ENCODE measurements around the gene LTB4R2. TPM values are rescaled to one million over a fixed set of nuclear protein-coding genes. Genes with fewer than 3 reads are reported as not detected.
A peak's percentile ranks its signal among the peaks of the same experiment; 100 is the strongest.

The LTB4R2 gene
- total RNA-seq, 4 donors from 2014 or later: 6.8 to 18.5 (median 10.9) TPM

GRCh38 chr14:24310646-24311604, 985 bp downstream of the LTB4R2 start, which contains the start of gene LTB4R:
Gene LTB4R, plus strand, starts transcription at chr14:24311502. Its CDS starts 4,150 bp downstream, at chr14:24315652.
- Histone ChIP-seq H3K4me3 (replicated peaks in 1 of 3) (peak within 1 kb of the TSS in 1 of 3 donors; percentile 35), H3K4me1 (peaks cover 19 to 63% of the 10 kb centered on the region in 2 donors), H3K9me3 (no peaks in the 10 kb centered on the region), H3K27me3 (no peaks in the 10 kb centered on the region), H3K27ac (peak within 1 kb of the TSS; percentile 82 to 89 (median 84)), H3K36me3 (peaks cover 5% of the 10 kb centered on the region in 2 donors)
- 14 to 23% methylated on average over 5 to 17 of the region's 99 CpGs for WGBS, 2 donors
- intact Hi-C loops (cut with DNase I): no loop called here
- peak; percentile 83 to 84 for DNase-seq
- TF ChIP-seq POLR2A (IDR thresholded peaks at IDR 0.05): peak in 1 of 2 donors; percentile 49
- TF ChIP-seq CTCF (IDR thresholded peaks at IDR 0.05): peak in 5 of 6 experiments; percentile 14 to 62 (median 44)

GRCh38 chr14:24311837-24312615, 2.1 kb downstream of the LTB4R2 start:
- Histone ChIP-seq H3K27me3 (no peaks in the 10 kb centered on the region), H3K4me1 (peaks cover 19 to 73% of the 10 kb centered on the region in 2 donors), H3K36me3 (no peaks in the 10 kb centered on the region), H3K27ac (peak overlapping the region; percentile 82 to 89 (median 84)), H3K9me3 (no peaks in the 10 kb centered on the region), H3K4me3 (replicated peaks in 1 of 3) (peak overlapping the region in 1 of 3 donors; percentile 35)
- no peak for TF ChIP-seq POLR2A (IDR thresholded peaks at IDR 0.05)
- WGBS, 2 donors: 100% methylated on average over 1 of the region's 1 CpG
- peak; percentile 46 to 52 for DNase-seq
- intact Hi-C loops (cut with DNase I): no loop called here

- Histone ChIP-seq H3K36me3 (no peaks in the 10 kb centered on the region), H3K4me3 (replicated peaks in 1 of 3) (no peak overlapping the region), H3K4me1 (peaks cover 19 to 74% of the 10 kb centered on the region in 2 donors), H3K27ac (peak overlapping the region; percentile 48 to 89 (median 82)), H3K27me3 (no peaks in the 10 kb centered on the region), H3K9me3 (no peaks in the 10 kb centered on the region)
- intact Hi-C loops (cut with DNase I): no loop called here
- TF ChIP-seq POLR2A (IDR thresholded peaks at IDR 0.05) (no peak), CTCF (IDR thresholded peaks at IDR 0.05) (no peak)
- peak in 1 of 2 donors; percentile 55 for DNase-seq
- 62 to 63% methylated on average over 8 to 9 of the region's 9 CpGs for WGBS, 2 donors
These were observed 3.0 kb downstream of the LTB4R2 start for GRCh38 chr14:24312736-24313507.

- H3K27ac ChIP-seq: peak overlapping the region in 2 of 3 donors; percentile 52 to 89
- no peak overlapping the region for H3K4me3 ChIP-seq (replicated peaks in 1 of 3)
- peaks cover 19 to 69% of the 10 kb centered on the region in 2 donors for H3K4me1 ChIP-seq
- intact Hi-C loops (cut with DNase I): no loop called here
- 85 to 87% methylated on average over 2 of the region's 2 CpGs for WGBS, 2 donors
- DNase-seq: no peak
- H3K27me3 ChIP-seq: no peaks in the 10 kb centered on the region
- H3K36me3 ChIP-seq: no peaks in the 10 kb centered on the region
- no peaks in the 10 kb centered on the region for H3K9me3 ChIP-seq
- TF ChIP-seq CTCF (IDR thresholded peaks at IDR 0.05): no peak
- no peak for TF ChIP-seq POLR2A (IDR thresholded peaks at IDR 0.05)
These were observed 4.0 kb downstream of the LTB4R2 start for GRCh38 chr14:24313913-24314312.
